ENCODE results near the gene SERPINE1.
"Not testable (repeated sequence)": the region's sequence is repeated elsewhere in the genome, so short reads cannot be mapped to it uniquely, and the experiment has no call there.

SERPINE1 gene

DNA sequence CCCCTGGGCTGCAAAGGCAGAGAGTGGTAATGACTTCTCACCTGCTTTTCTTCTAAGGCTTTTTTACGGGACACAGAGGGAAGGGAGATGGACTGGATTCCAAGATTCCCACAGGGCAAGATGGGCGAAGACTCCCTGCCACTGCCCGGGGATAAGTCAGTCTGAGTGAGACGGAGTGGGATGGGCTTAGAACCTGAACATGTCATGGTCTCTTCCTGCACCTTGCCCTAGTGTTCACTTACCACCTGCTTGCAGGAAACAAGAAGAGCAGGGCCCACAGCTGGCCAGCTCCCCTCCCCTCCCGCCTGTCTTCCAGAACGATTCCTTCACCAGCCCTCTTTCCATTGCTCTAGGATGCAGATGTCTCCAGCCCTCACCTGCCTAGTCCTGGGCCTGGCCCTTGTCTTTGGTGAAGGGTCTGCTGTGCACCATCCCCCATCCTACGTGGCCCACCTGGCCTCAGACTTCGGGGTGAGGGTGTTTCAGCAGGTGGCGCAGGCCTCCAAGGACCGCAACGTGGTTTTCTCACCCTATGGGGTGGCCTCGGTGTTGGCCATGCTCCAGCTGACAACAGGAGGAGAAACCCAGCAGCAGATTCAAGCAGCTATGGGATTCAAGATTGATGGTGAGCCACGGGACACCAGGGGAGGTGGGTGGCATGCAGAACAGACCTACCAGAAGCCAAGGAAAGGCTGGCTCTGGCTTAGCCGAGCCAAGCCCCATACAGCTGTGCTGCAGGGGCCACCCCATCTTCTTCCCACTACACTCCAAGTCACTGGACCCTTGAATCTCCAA lies 1.3 kb downstream of the SERPINE1 start:
- TF ChIP-seq CTCF (IDR thresholded peaks at IDR 0.05; ENCODE audit: low read length) (no peak), EZH2phosphoT487 (IDR thresholded peaks at IDR 0.05; ENCODE audit: low read length) (no peak), EZH2 (optimal IDR thresholded peaks at IDR 0.05; ENCODE audit: low read depth, low read length) (no peak)
- no peak overlapping the region for H3K4me3 ChIP-seq (ENCODE audit: low read length)
- H3K27me3 ChIP-seq (replicated peaks; ENCODE audit: insufficient read depth, low read length) = peaks cover 83% of the 10 kb centered on the region
- no peaks in the 10 kb centered on the region for H3K9me3 ChIP-seq (replicated peaks; ENCODE audit: insufficient read depth, low read length)
- H4K20me1 ChIP-seq (ENCODE audit: insufficient read depth, low read length) = no peaks in the 10 kb centered on the region
- no peaks in the 10 kb centered on the region for H3K9me2 ChIP-seq (replicated peaks; ENCODE audit: insufficient read depth, low read length)
- H3K4me2 ChIP-seq (ENCODE audit: low read depth, low read length) = no peak overlapping the region
- no peak overlapping the region for H3K27ac ChIP-seq (ENCODE audit: low read length)
- no peak for DNase-seq
- H3K4me1 ChIP-seq (ENCODE audit: low read length) = peaks cover 16% of the 10 kb centered on the region
- H2AFZ ChIP-seq (ENCODE audit: low read length) = no peak overlapping the region
- no peaks in the 10 kb centered on the region for H3K79me2 ChIP-seq (ENCODE audit: low read length)
- no peaks in the 10 kb centered on the region for H3K36me3 ChIP-seq (replicated peaks; ENCODE audit: insufficient read depth, low read length)
- H3K9ac ChIP-seq (ENCODE audit: low read length) = no peak overlapping the region
- H3F3A ChIP-seq (ENCODE audit: insufficient read depth, low read length) = no peaks in the 10 kb centered on the region

GRCh38 chr7:101129603-101130117 lies 2.8 kb downstream of the SERPINE1 start:
- Histone ChIP-seq H3K9ac (ENCODE audit: low read length) (no peak overlapping the region), H3K79me2 (ENCODE audit: low read length) (no peaks in the 10 kb centered on the region), H3K4me2 (ENCODE audit: low read depth, low read length) (no peak overlapping the region), H3K4me1 (ENCODE audit: low read length) (peaks cover 14% of the 10 kb centered on the region), H2AFZ (ENCODE audit: low read length) (no peak overlapping the region), H3K27ac (ENCODE audit: low read length) (no peak overlapping the region), H3K4me3 (ENCODE audit: low read length) (no peak overlapping the region), H3K27me3 (replicated peaks; ENCODE audit: insufficient read depth, low read length) (peaks cover 83% of the 10 kb centered on the region), H3F3A (ENCODE audit: insufficient read depth, low read length) (no peaks in the 10 kb centered on the region), H3K9me2 (replicated peaks; ENCODE audit: insufficient read depth, low read length) (no peaks in the 10 kb centered on the region), H3K36me3 (replicated peaks; ENCODE audit: insufficient read depth, low read length) (no peaks in the 10 kb centered on the region), H4K20me1 (ENCODE audit: insufficient read depth, low read length) (no peaks in the 10 kb centered on the region), H3K9me3 (replicated peaks; ENCODE audit: insufficient read depth, low read length) (no peaks in the 10 kb centered on the region)
- TF ChIP-seq EZH2 (optimal IDR thresholded peaks at IDR 0.05; ENCODE audit: low read depth, low read length) (no peak), CTCF (IDR thresholded peaks at IDR 0.05; ENCODE audit: low read length) (no peak), EZH2phosphoT487 (IDR thresholded peaks at IDR 0.05; ENCODE audit: low read length) (no peak)
- no peak for DNase-seq

DNA sequence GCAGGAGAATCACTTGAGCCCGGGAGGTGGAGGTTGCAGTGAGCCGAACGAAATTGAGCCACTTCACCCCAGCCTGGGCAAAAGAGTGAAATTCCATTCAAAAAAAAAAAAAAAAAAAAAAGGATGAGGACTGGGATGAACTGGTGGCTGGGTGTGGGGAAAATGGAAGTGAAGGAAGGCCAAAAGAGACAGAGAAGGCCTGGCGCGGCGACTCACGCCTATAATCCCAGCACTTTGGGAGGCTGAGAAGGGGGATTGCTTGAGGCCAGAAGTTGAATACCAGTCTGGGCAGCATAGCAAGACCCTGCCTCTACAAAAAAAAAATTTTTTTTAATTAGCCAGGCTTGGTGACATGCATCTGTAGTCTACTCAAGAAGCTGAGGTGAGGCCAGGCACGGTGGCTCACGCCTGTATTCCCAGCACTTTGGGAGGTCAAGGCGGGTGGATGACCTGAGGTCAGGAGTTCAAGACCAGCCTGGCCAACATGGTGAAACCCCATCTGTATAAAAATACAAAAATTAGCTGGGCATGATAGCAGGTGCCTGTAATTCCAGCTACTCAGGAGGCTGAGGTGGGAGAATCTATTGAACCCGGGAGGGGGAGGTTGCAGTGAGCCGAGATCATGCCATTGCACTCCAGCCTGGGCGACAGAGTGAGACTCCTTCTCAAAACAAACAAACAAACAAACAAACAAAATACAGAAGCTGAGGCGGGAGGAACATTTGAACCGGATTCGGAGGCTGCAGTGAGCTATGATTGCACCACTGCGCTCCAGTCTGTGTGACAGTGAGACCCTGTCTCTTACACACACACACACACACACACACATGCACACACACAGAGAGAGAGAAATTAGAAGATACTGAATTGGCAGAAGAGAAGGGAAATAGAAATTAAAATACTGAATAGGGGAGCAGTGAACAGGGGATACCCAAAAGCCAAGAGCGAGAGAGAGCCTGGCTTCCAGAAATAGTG lies 6.0 kb downstream of the SERPINE1 start:
- H3F3A ChIP-seq (ENCODE audit: insufficient read depth, low read length); H3K4me1 ChIP-seq (ENCODE audit: low read length); H3K9me2 ChIP-seq (replicated peaks; ENCODE audit: insufficient read depth, low read length); H2AFZ ChIP-seq (ENCODE audit: low read length); H3K9ac ChIP-seq (ENCODE audit: low read length); H3K4me2 ChIP-seq (ENCODE audit: low read depth, low read length); H3K9me3 ChIP-seq (replicated peaks; ENCODE audit: insufficient read depth, low read length); H3K4me3 ChIP-seq (ENCODE audit: low read length); H3K36me3 ChIP-seq (replicated peaks; ENCODE audit: insufficient read depth, low read length); DNase-seq; H3K79me2 ChIP-seq (ENCODE audit: low read length); H4K20me1 ChIP-seq (ENCODE audit: insufficient read depth, low read length); H3K27ac ChIP-seq (ENCODE audit: low read length): not testable (repeated sequence)
- peaks cover 83% of the 10 kb centered on the region for H3K27me3 ChIP-seq (replicated peaks; ENCODE audit: insufficient read depth, low read length)
